CD8-positive, alpha-beta memory T cell (primary cell): Measurements from ENCODE around the gene ZNF217. TPM values are rescaled to one million over a fixed set of nuclear protein-coding genes. Genes with fewer than 3 reads are reported as not detected.
"Not testable (repeated sequence)": the region's sequence is repeated elsewhere in the genome, so short reads cannot be mapped to it uniquely, and the experiment has no call there.

Experiments
- CTCF ChIA-PET: fragments of 350-600 bp; sonication (Branson Sonifier 250); formaldehyde crosslinking; loops from one replicate; lab custom pipeline; 2021; ENCODE audit warnings: antibody characterized with exemption; lab: Charles Lee
- POLR2A ChIA-PET: fragments of 350-600 bp; sonication (Branson Sonifier 250); formaldehyde crosslinking; loops from one replicate; lab custom pipeline; 2021; ENCODE audit warnings: antibody characterized with exemption; lab: Charles Lee
- DNase-seq, 5 donors: peaks; one replicate each; pipeline versions ENCODE4 v3.0.0 to v3.0.0-alpha.2; 2020 to 2022; ENCODE audit warnings: mixed read lengths in 1 of 5
- H3K27ac ChIP-seq: one replicate; pipeline ENCODE4 v1.7.0; 2013; ENCODE audit warnings: low read depth, mild to moderate bottlenecking, low read length, moderate library complexity
- H3K27me3 ChIP-seq: 2 replicates; pipeline ENCODE4 v1.7.0; 2013; ENCODE audit warnings: low read length, mild to moderate bottlenecking; ENCODE audit not compliant: insufficient read depth, poor library complexity, severe bottlenecking
- H3K36me3 ChIP-seq: 2 replicates; pipeline ENCODE4 v1.7.0; 2013; ENCODE audit warnings: mild to moderate bottlenecking, low read length, moderate library complexity; ENCODE audit not compliant: insufficient read depth
- H3K4me1 ChIP-seq: 2 replicates; pipeline ENCODE4 v1.7.0; 2013; ENCODE audit warnings: mild to moderate bottlenecking, low read length, moderate library complexity; ENCODE audit not compliant: insufficient read depth
- H3K4me3 ChIP-seq: 2 replicates; pipeline ENCODE4 v1.7.0; 2013; ENCODE audit warnings: mild to moderate bottlenecking, low read length
- H3K9me3 ChIP-seq: 2 replicates; pipeline ENCODE4 v1.7.0; 2013; ENCODE audit warnings: mild to moderate bottlenecking, low read length
- H3K27ac Mint-ChIP-seq, 8 donors: one replicate each; pipeline ENCODE4 v1.8.0; 2020 to 2021; ENCODE audit warnings: mixed read lengths in 8 of 8, mild to moderate bottlenecking in 6 of 8, inconsistent platforms in 3 of 8, moderate library complexity in 3 of 8
- H3K27me3 Mint-ChIP-seq, 2 donors: one replicate each; pipeline ENCODE4 v1.8.0; 2020 to 2021; ENCODE audit warnings: mixed read lengths in 2 of 2, mild to moderate bottlenecking in 1 of 2, moderate library complexity in 1 of 2
- H3K36me3 Mint-ChIP-seq, 3 donors: one replicate each; pipeline ENCODE4 v1.8.0; 2020 to 2021; ENCODE audit warnings: mixed read lengths in 3 of 3, inconsistent platforms in 1 of 3, mild to moderate bottlenecking in 1 of 3
- H3K4me1 Mint-ChIP-seq, 3 donors: one replicate each; pipeline ENCODE4 v1.8.0; 2020 to 2021; ENCODE audit warnings: mixed read lengths in 3 of 3, inconsistent platforms in 1 of 3, mild to moderate bottlenecking in 1 of 3
- H3K4me3 Mint-ChIP-seq, 7 donors: one replicate each; pipeline ENCODE4 v1.8.0; 2020 to 2021; ENCODE audit warnings: mixed read lengths in 7 of 7, mild to moderate bottlenecking in 6 of 7, moderate library complexity in 4 of 7, inconsistent platforms in 2 of 7
- H3K9me3 Mint-ChIP-seq, 5 donors: one replicate each; pipeline ENCODE4 v1.8.0; 2020 to 2022; ENCODE audit warnings: mixed read lengths in 5 of 5, mild to moderate bottlenecking in 3 of 5, moderate library complexity in 2 of 5, inconsistent platforms in 1 of 5
- polyA plus RNA-seq: library from polyadenylated mRNA; unstranded; fragments of 300-500 nt; fragmentation: Illumina TruSeq; gene quantifications from one replicate; pipeline ENCODE4 v1.2.3, GENCODE V29; 2021
- total RNA-seq, 2 experiments: library from RNA; stranded (reverse); gene quantifications; one replicate each; pipeline ENCODE4 v1.2.3, GENCODE V29; 2021

The ZNF217 gene
- total and polyA plus RNA-seq, 3 experiments from 2014 or later, result 24.0 to 54.3 (median 52.5) TPM

- DNase-seq, H3K27me3 Mint-ChIP-seq, CTCF ChIA-PET, H3K27me3 ChIP-seq, H3K9me3 Mint-ChIP-seq, H3K4me3 ChIP-seq, H3K9me3 ChIP-seq: not testable (repeated sequence)
- Mint-ChIP-seq H3K4me3 (peak overlapping the region; percentile 81 to 96 (median 88)), H3K36me3 (peaks cover 10 to 27% (median 19%) of the 10 kb centered on the region in 3 donors), H3K27ac (peak overlapping the region; percentile 90 to 97 (median 94)), H3K4me1 (peaks cover 72 to 87% (median 80%) of the 10 kb centered on the region in 3 donors)
- H3K36me3 ChIP-seq, result peaks cover 13% of the 10 kb centered on the region
- peaks cover 65% of the 10 kb centered on the region for H3K4me1 ChIP-seq
- POLR2A ChIA-PET, result interaction anchor here (0.6 kb wide), 2 partner anchors 179 to 366 kb away, joined by 3 read pairs; no protein-coding TSS in a partner anchor
- H3K27ac ChIP-seq, result peak overlapping the region; percentile 32
Measured at GRCh38 chr20:53585004-53585569, 8.6 kb downstream of the ZNF217 start.

- peaks cover 13% of the 10 kb centered on the region for H3K36me3 ChIP-seq
- H3K9me3 ChIP-seq, DNase-seq, CTCF ChIA-PET, H3K4me3 ChIP-seq, POLR2A ChIA-PET, H3K9me3 Mint-ChIP-seq, H3K27me3 Mint-ChIP-seq, H3K27ac ChIP-seq, H3K27me3 ChIP-seq: not testable (repeated sequence)
- peak overlapping the region; percentile 81 to 96 (median 88) for H3K4me3 Mint-ChIP-seq
- H3K4me1 ChIP-seq, result peaks cover 65% of the 10 kb centered on the region
- peak overlapping the region; percentile 81 to 95 (median 90) for H3K27ac Mint-ChIP-seq
- H3K36me3 Mint-ChIP-seq, result peaks cover 10 to 33% (median 19%) of the 10 kb centered on the region in 3 donors
- H3K4me1 Mint-ChIP-seq, result peaks cover 73 to 87% (median 77%) of the 10 kb centered on the region in 3 donors
Measured at GRCh38 chr20:53584550-53584913, 9.1 kb downstream of the ZNF217 start.

- peaks cover 10 to 39% (median 19%) of the 10 kb centered on the region in 3 donors for H3K36me3 Mint-ChIP-seq
- ChIA-PET POLR2A (interaction anchor here (0.6 to 2.3 kb wide), 4 partner anchors 8 to 349 kb away, joined by 3 to 12 read pairs (median 6); no protein-coding TSS in a partner anchor), CTCF (interaction anchor here (1.0 to 8.9 kb wide), 6 partner anchors 8 to 333 kb away, joined by 3 to 83 read pairs (median 4); no protein-coding TSS in a partner anchor)
- not testable (repeated sequence) for H3K9me3 Mint-ChIP-seq, DNase-seq, H3K4me3 ChIP-seq, H3K27me3 Mint-ChIP-seq, H3K27ac ChIP-seq, H3K27me3 ChIP-seq, H3K9me3 ChIP-seq
- peaks cover 13% of the 10 kb centered on the region for H3K36me3 ChIP-seq
- H3K4me3 Mint-ChIP-seq, result peak overlapping the region; percentile 84 to 96 (median 88)
- H3K27ac Mint-ChIP-seq, result peak overlapping the region; percentile 88 to 98 (median 92)
- peaks cover 70% of the 10 kb centered on the region for H3K4me1 ChIP-seq
- peaks cover 73 to 87% (median 75%) of the 10 kb centered on the region in 3 donors for H3K4me1 Mint-ChIP-seq
Measured at GRCh38 chr20:53583660-53584549, 9.7 kb downstream of the ZNF217 start.

- Mint-ChIP-seq H3K4me3 (peak overlapping the region; percentile 84 to 98 (median 89)), H3K27ac (peak overlapping the region; percentile 88 to 98 (median 92)), H3K36me3 (peaks cover 10 to 48% (median 19%) of the 10 kb centered on the region in 3 donors), H3K9me3 (no peaks in the 10 kb centered on the region), H3K27me3 (no peaks in the 10 kb centered on the region), H3K4me1 (peaks cover 78 to 92% (median 80%) of the 10 kb centered on the region in 3 donors)
- Histone ChIP-seq H3K27me3 (no peaks in the 10 kb centered on the region), H3K4me3 (peak overlapping the region; percentile 61), H3K4me1 (peaks cover 81% of the 10 kb centered on the region), H3K36me3 (peaks cover 13% of the 10 kb centered on the region), H3K27ac (peak overlapping the region; percentile 68), H3K9me3 (no peaks in the 10 kb centered on the region)
- POLR2A ChIA-PET, result interaction anchor here (0.6 to 2.3 kb wide), 8 partner anchors 9 to 350 kb away, joined by 3 to 12 read pairs (median 5); no protein-coding TSS in a partner anchor
- CTCF ChIA-PET, result interaction anchor here (1.0 to 8.9 kb wide), 8 partner anchors 9 to 334 kb away, joined by 3 to 83 read pairs (median 4); no protein-coding TSS in a partner anchor
- DNase-seq, result peak in 4 of 5 donors; percentile 26 to 65 (median 38)
Measured at GRCh38 chr20:53582574-53583351, 10.9 kb downstream of the ZNF217 start.

GRCh38 chr20:53582251-53582570 is 11.4 kb downstream of the ZNF217 start:
- no peaks in the 10 kb centered on the region for H3K9me3 Mint-ChIP-seq
- H3K4me3 Mint-ChIP-seq, result peak overlapping the region; percentile 84 to 98 (median 89)
- H3K27ac Mint-ChIP-seq, result peak overlapping the region; percentile 88 to 98 (median 92)
- H3K27me3 Mint-ChIP-seq, result no peaks in the 10 kb centered on the region
- Histone ChIP-seq H3K4me3 (peak overlapping the region; percentile 61), H3K36me3 (peaks cover 15% of the 10 kb centered on the region), H3K4me1 (peaks cover 83% of the 10 kb centered on the region), H3K27me3 (no peaks in the 10 kb centered on the region), H3K27ac (peak overlapping the region; percentile 68), H3K9me3 (no peaks in the 10 kb centered on the region)
- POLR2A ChIA-PET, result interaction anchor here (1.0 to 2.3 kb wide), 7 partner anchors 9 to 317 kb away, joined by 3 to 12 read pairs (median 6); no protein-coding TSS in a partner anchor
- DNase-seq, result no peak
- H3K4me1 Mint-ChIP-seq, result peaks cover 83 to 94% (median 84%) of the 10 kb centered on the region in 3 donors
- peaks cover 10 to 54% (median 24%) of the 10 kb centered on the region in 3 donors for H3K36me3 Mint-ChIP-seq
- CTCF ChIA-PET, result interaction anchor here (1.1 to 8.9 kb wide), 7 partner anchors 12 to 334 kb away, joined by 3 to 83 read pairs (median 4); no protein-coding TSS in a partner anchor

GRCh38 chr20:53581444-53582250 is 12.0 kb downstream of the ZNF217 start:
- Mint-ChIP-seq H3K9me3 (no peaks in the 10 kb centered on the region), H3K27ac (peak overlapping the region; percentile 88 to 98 (median 92)), H3K4me1 (peaks cover 83 to 94% (median 84%) of the 10 kb centered on the region in 3 donors), H3K36me3 (peaks cover 10 to 60% (median 25%) of the 10 kb centered on the region in 3 donors), H3K4me3 (peak overlapping the region; percentile 84 to 98 (median 89)), H3K27me3 (no peaks in the 10 kb centered on the region)
- peaks cover 83% of the 10 kb centered on the region for H3K4me1 ChIP-seq
- H3K9me3 ChIP-seq, result no peaks in the 10 kb centered on the region
- DNase-seq, result peak in 3 of 5 donors; percentile 41 to 57 (median 57)
- H3K27ac ChIP-seq, result peak overlapping the region; percentile 68
- peaks cover 21% of the 10 kb centered on the region for H3K36me3 ChIP-seq
- ChIA-PET POLR2A (interaction anchor here (1.0 to 2.3 kb wide), 7 partner anchors 10 to 262 kb away, joined by 3 to 12 read pairs (median 5); no protein-coding TSS in a partner anchor), CTCF (interaction anchor here (0.9 to 8.9 kb wide), 9 partner anchors 28 to 335 kb away, joined by 3 to 83 read pairs (median 4); no protein-coding TSS in a partner anchor)
- no peaks in the 10 kb centered on the region for H3K27me3 ChIP-seq
- H3K4me3 ChIP-seq, result peak overlapping the region; percentile 61
